HG03354 (cell line): ENCODE measurements around the gene CHI3L1.

Source experiments
- ATAC-seq: cut with Tn5 transposase; IDR thresholded peaks from one replicate; pipeline ENCODE4 v1.9.1; 2021; ENCODE audit warnings: mild to moderate bottlenecking; ENCODE audit not compliant: unreplicated experiment, poor library complexity, severe bottlenecking

Gene CHI3L1

GRCh38 chr1:203171341-203172183, 14.9 kb downstream of the CHI3L1 start:
- ATAC-seq, result no peak

- no peak for ATAC-seq
Observed at GRCh38 chr1:203170625-203171330, 15.7 kb downstream of the CHI3L1 start.

- ATAC-seq, result no peak
Observed at GRCh38 chr1:203169770-203170520, 16.6 kb downstream of the CHI3L1 start.

- no peak for ATAC-seq
Observed at GRCh38 chr1:203168991-203169390, 17.5 kb downstream of the CHI3L1 start.

GRCh38 chr1:203168256-203168786, 18.2 kb downstream of the CHI3L1 start:
- ATAC-seq, result no peak

GRCh38 chr1:203167913-203168200, 18.6 kb downstream of the CHI3L1 start:
- no peak for ATAC-seq

GRCh38 chr1:203167026-203167912, 19.2 kb downstream of the CHI3L1 start:
- no peak for ATAC-seq

- no peak for ATAC-seq
Observed at GRCh38 chr1:203166192-203166940, 20.1 kb downstream of the CHI3L1 start.

- ATAC-seq, result no peak
Observed at GRCh38 chr1:203165800-203166161, 20.7 kb downstream of the CHI3L1 start.

- ATAC-seq, result no peak
Observed at GRCh38 chr1:203165101-203165799, 21.3 kb downstream of the CHI3L1 start.

GRCh38 chr1:203163891-203164635, 22.4 kb downstream of the CHI3L1 start:
- ATAC-seq, result no peak

- no peak for ATAC-seq
Observed at GRCh38 chr1:203162403-203162802, 24.1 kb downstream of the CHI3L1 start.

- no peak for ATAC-seq
Observed at GRCh38 chr1:203161703-203162102, 24.8 kb downstream of the CHI3L1 start.

- no peak for ATAC-seq
Observed at GRCh38 chr1:203161175-203161574, 25.3 kb downstream of the CHI3L1 start.

GRCh38 chr1:203159844-203160243, 26.7 kb downstream of the CHI3L1 start:
- ATAC-seq, result no peak

GRCh38 chr1:203158960-203159665, 27.4 kb downstream of the CHI3L1 start:
- no peak for ATAC-seq

GRCh38 chr1:203158423-203158822, 28.1 kb downstream of the CHI3L1 start:
- ATAC-seq, result no peak
